ENCODE results near the gene ULBP3. TPM values are rescaled to one million over a fixed set of nuclear protein-coding genes. Genes with fewer than 3 reads are reported as not detected.

The ULBP3 gene
- total and polyA plus RNA-seq, 2 of the 13 experiments (the other 11 are each of a cell fraction or from before 2014, with no cell fraction given): 0.42 to 0.48 TPM

GRCh38 chr6:150043096-150043495, 25.8 kb downstream of the ULBP3 start:
- no peaks in the 10 kb centered on the region for H4K20me1 ChIP-seq (ENCODE audit: insufficient read depth, low read length)
- ChIA-PET POLR2A (no interaction called here), CTCF (ENCODE audit: low intra/inter-chr PET ratio, low total read pairs) (no interaction called here)
- H3K36me3 ChIP-seq (replicated peaks in 1 of 2; ENCODE audit: control insufficient read depth in 1 of 2, insufficient read depth in 2 of 2, low read length in 2 of 2): no peaks in the 10 kb centered on the region
- no peak overlapping the region for H3K9ac ChIP-seq (ENCODE audit: insufficient read depth, low read depth, low read length)
- WGBS (ENCODE audit: low lambda C conversion rate): 58% methylated on average over 11 of the region's 13 CpGs
- H3K27me3 ChIP-seq (ENCODE audit: control insufficient read depth in 1 of 2, insufficient read depth in 2 of 2, low read length in 2 of 2): peaks cover 2 to 59% of the 10 kb centered on the region in 2 experiments; a peak in 4 of 5 replicates
- H3K4me3 ChIP-seq (replicated peaks in 1 of 3; ENCODE audit: insufficient read depth in 1 of 3, low read depth in 2 of 3, low read length in 3 of 3): no peak overlapping the region
- no peak overlapping the region for H3K4me2 ChIP-seq (ENCODE audit: low read depth, low read length)
- H3K27ac ChIP-seq (ENCODE audit: extremely low read length, insufficient read depth, low read length): no peak overlapping the region
- no TSS peak for BruUV-seq (replicated peaks)
- H3K79me2 ChIP-seq (ENCODE audit: insufficient read depth, low read length): no peaks in the 10 kb centered on the region
- TF ChIP-seq NR2F1 (CRISPR knock-in tag; IDR thresholded peaks at IDR 0.05) (no peak), SP140L (CRISPR knock-in tag; IDR thresholded peaks at IDR 0.05; ENCODE audit: borderline replicate concordance) (no peak), HDAC1 (CRISPR knock-in tag; IDR thresholded peaks at IDR 0.05) (no peak), SOX6 (IDR thresholded peaks at IDR 0.05) (no peak), SOX6 (CRISPR knock-in tag; IDR thresholded peaks at IDR 0.05) (no peak), NCOA5 (CRISPR knock-in tag; IDR thresholded peaks at IDR 0.05) (no peak), ASH2L (IDR thresholded peaks at IDR 0.05; ENCODE audit: insufficient read length, low read depth, low read length) (no peak), GRHL1 (CRISPR knock-in tag; conservative IDR thresholded peaks at IDR 0.05) (no peak), ZNF383 (CRISPR knock-in tag; IDR thresholded peaks at IDR 0.05; ENCODE audit: borderline replicate concordance) (no peak), SRSF9 (IDR thresholded peaks at IDR 0.05; ENCODE audit: borderline replicate concordance, insufficient read depth, low read depth, low read length, poor library complexity, severe bottlenecking) (no peak), REL (CRISPR knock-in tag; conservative IDR thresholded peaks at IDR 0.05) (no peak), ZBTB21 (CRISPR knock-in tag; IDR thresholded peaks at IDR 0.05) (no peak), ZNF17 (CRISPR knock-in tag; IDR thresholded peaks at IDR 0.05) (no peak), SIN3B (IDR thresholded peaks at IDR 0.05; ENCODE audit: low read length) (no peak), ZNF703 (CRISPR knock-in tag; IDR thresholded peaks at IDR 0.05; ENCODE audit: borderline replicate concordance) (no peak), ZNF235 (CRISPR knock-in tag; IDR thresholded peaks at IDR 0.05; ENCODE audit: borderline replicate concordance) (no peak), ZNF3 (CRISPR knock-in tag; IDR thresholded peaks at IDR 0.05) (no peak), ZMYM4 (CRISPR knock-in tag; IDR thresholded peaks at IDR 0.05) (no peak), ZFAT (CRISPR knock-in tag; conservative IDR thresholded peaks at IDR 0.05) (no peak)
- TF ChIP-seq, protein P1, sequence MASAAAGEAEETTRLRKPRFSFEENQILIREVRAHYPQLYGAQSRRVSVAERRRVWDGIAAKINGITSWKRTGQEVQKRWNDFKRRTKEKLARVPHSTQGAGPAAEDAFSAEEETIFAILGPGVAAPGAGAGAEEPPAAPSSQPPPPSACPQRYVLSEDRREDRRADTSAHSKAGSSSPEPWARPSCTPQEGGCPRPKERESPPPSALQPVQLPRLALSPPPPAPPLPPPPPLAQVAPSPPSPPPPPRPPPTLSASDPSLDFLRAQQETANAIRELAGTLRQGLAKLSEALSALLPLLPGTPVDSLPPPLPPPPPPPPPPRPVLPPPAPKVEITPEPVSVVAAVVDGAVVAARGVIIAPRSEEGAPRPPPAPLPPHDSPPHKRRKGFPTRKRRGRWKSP (CRISPR knock-in tag; IDR thresholded peaks at IDR 0.05): no peak
- TF ChIP-seq, protein P2, sequence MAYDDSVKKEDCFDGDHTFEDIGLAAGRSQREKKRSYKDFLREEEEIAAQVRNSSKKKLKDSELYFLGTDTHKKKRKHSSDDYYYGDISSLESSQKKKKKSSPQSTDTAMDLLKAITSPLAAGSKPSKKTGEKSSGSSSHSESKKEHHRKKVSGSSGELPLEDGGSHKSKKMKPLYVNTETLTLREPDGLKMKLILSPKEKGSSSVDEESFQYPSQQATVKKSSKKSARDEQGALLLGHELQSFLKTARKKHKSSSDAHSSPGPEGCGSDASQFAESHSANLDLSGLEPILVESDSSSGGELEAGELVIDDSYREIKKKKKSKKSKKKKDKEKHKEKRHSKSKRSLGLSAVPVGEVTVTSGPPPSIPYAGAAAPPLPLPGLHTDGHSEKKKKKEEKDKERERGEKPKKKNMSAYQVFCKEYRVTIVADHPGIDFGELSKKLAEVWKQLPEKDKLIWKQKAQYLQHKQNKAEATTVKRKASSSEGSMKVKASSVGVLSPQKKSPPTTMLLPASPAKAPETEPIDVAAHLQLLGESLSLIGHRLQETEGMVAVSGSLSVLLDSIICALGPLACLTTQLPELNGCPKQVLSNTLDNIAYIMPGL (CRISPR knock-in tag; IDR thresholded peaks at IDR 0.05; ENCODE audit: borderline replicate concordance in 1 of 2, low read depth in 1 of 2): no peak
- no peak overlapping the region for H2AFZ ChIP-seq (ENCODE audit: low read length)
- intact Hi-C loops (cut with micrococcal nuclease; ENCODE audit: unreplicated experiment): no loop called here
- no peak for ATAC-seq
- no peak for FAIRE-seq
- H3K4me1 ChIP-seq (ENCODE audit: insufficient read depth, low read length): no peaks in the 10 kb centered on the region
- in situ Hi-C loops (cut with HindIII; ENCODE audit: extremely low pct_ligation_motif_present, low pct_unique_long_range_greater_than_20kb): no loop called here
- no peaks in the 10 kb centered on the region for H3K9me3 ChIP-seq (ENCODE audit: low read length)
- no peak for DNase-seq (ENCODE audit: low spot score)
